ENCODE results near the gene CFTR. TPM values are rescaled to one million over a fixed set of nuclear protein-coding genes. Genes with fewer than 3 reads are reported as not detected.

Gene CFTR
- total RNA-seq, 1 experiment from 2014 or later: 0.31 TPM

DNA sequence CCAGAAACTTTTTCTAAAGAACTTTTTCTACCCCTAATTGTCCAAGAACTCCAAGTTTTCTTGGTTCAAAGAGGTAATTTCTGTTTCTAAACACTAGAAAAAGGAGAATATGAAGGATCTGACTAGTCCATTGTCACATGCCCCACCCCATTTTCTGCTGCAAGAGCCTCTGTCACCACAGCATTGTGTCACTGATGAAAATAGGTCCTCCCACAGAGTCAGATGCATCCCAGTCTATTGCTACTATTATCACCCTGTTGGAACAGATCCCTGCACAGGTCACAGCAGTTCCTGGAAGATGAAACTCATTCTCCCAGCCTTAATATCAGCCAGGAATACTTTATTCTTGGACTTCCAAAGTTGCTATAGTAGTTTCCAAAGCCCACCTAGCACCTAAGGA lies 7.5 kb upstream of the CFTR start:
- ATAC-seq (no peak), DNase-seq (ENCODE audit: low read depth, low spot score) (no peak)
- TF ChIP-seq POLR2AphosphoS5 (IDR thresholded peaks at IDR 0.05; ENCODE audit: low read depth, low read length) (no peak), SIN3A (IDR thresholded peaks at IDR 0.05; ENCODE audit: borderline replicate concordance, insufficient read depth, low read depth, low read length) (no peak), TCF7L2 (IDR thresholded peaks at IDR 0.05; ENCODE audit: low read depth, low read length) (no peak)
- TF ChIP-seq, protein P1, sequence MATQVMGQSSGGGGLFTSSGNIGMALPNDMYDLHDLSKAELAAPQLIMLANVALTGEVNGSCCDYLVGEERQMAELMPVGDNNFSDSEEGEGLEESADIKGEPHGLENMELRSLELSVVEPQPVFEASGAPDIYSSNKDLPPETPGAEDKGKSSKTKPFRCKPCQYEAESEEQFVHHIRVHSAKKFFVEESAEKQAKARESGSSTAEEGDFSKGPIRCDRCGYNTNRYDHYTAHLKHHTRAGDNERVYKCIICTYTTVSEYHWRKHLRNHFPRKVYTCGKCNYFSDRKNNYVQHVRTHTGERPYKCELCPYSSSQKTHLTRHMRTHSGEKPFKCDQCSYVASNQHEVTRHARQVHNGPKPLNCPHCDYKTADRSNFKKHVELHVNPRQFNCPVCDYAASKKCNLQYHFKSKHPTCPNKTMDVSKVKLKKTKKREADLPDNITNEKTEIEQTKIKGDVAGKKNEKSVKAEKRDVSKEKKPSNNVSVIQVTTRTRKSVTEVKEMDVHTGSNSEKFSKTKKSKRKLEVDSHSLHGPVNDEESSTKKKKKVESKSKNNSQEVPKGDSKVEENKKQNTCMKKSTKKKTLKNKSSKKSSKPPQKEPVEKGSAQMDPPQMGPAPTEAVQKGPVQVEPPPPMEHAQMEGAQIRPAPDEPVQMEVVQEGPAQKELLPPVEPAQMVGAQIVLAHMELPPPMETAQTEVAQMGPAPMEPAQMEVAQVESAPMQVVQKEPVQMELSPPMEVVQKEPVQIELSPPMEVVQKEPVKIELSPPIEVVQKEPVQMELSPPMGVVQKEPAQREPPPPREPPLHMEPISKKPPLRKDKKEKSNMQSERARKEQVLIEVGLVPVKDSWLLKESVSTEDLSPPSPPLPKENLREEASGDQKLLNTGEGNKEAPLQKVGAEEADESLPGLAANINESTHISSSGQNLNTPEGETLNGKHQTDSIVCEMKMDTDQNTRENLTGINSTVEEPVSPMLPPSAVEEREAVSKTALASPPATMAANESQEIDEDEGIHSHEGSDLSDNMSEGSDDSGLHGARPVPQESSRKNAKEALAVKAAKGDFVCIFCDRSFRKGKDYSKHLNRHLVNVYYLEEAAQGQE (IDR thresholded peaks at IDR 0.05; ENCODE audit: insufficient read depth in 1 of 2, low read depth in 2 of 2, low read length in 1 of 2): no peak
- TF ChIP-seq, protein P2, sequence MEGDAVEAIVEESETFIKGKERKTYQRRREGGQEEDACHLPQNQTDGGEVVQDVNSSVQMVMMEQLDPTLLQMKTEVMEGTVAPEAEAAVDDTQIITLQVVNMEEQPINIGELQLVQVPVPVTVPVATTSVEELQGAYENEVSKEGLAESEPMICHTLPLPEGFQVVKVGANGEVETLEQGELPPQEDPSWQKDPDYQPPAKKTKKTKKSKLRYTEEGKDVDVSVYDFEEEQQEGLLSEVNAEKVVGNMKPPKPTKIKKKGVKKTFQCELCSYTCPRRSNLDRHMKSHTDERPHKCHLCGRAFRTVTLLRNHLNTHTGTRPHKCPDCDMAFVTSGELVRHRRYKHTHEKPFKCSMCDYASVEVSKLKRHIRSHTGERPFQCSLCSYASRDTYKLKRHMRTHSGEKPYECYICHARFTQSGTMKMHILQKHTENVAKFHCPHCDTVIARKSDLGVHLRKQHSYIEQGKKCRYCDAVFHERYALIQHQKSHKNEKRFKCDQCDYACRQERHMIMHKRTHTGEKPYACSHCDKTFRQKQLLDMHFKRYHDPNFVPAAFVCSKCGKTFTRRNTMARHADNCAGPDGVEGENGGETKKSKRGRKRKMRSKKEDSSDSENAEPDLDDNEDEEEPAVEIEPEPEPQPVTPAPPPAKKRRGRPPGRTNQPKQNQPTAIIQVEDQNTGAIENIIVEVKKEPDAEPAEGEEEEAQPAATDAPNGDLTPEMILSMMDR (IDR thresholded peaks at IDR 0.05): no peak
- Histone ChIP-seq H3K36me3 (ENCODE audit: control insufficient read depth, insufficient read depth, low read length) (no peaks in the 10 kb centered on the region), H3K9me3 (ENCODE audit: control insufficient read depth, insufficient read depth, low read depth, low read length) (no peaks in the 10 kb centered on the region), H3K27me3 (ENCODE audit: control insufficient read depth, insufficient read depth, low read length) (peaks cover 6% of the 10 kb centered on the region), H3K4me3 (ENCODE audit: low read depth in 2 of 2, low read length in 2 of 2) (no peak overlapping the region), H3K4me1 (ENCODE audit: control insufficient read depth, insufficient read depth, low read length) (no peaks in the 10 kb centered on the region), H3K27ac (ENCODE audit: low read length) (no peak overlapping the region)
- no TSS peak for BruUV-seq (replicated peaks)
- intact Hi-C loops (cut with micrococcal nuclease; ENCODE audit: unreplicated experiment) (no loop called here), in situ Hi-C loops (cut with HindIII; ENCODE audit: low pct_unique_long_range_greater_than_20kb, low sequenced_read_pairs) (no loop called here)
- CTCF ChIA-PET: no interaction called here
- POLR2A ChIA-PET: no interaction called here

GRCh38 chr7:117476557-117477215 lies 3.1 kb upstream of the CFTR start:
- no TSS peak for BruUV-seq (replicated peaks)
- Histone ChIP-seq H3K4me3 (ENCODE audit: low read depth in 2 of 2, low read length in 2 of 2) (no peak overlapping the region), H3K4me1 (ENCODE audit: control insufficient read depth, insufficient read depth, low read length) (peaks cover 6% of the 10 kb centered on the region; the same call in 1 of the 2 replicates), H3K27ac (ENCODE audit: low read length) (no peak overlapping the region), H3K27me3 (ENCODE audit: control insufficient read depth, insufficient read depth, low read length) (peaks cover 45% of the 10 kb centered on the region), H3K9me3 (ENCODE audit: control insufficient read depth, insufficient read depth, low read depth, low read length) (no peaks in the 10 kb centered on the region), H3K36me3 (ENCODE audit: control insufficient read depth, insufficient read depth, low read length) (no peaks in the 10 kb centered on the region; the same call in 1 of the 2 replicates)
- no peak for DNase-seq (ENCODE audit: low read depth, low spot score)
- in situ Hi-C loops (cut with HindIII; ENCODE audit: low pct_unique_long_range_greater_than_20kb, low sequenced_read_pairs) (no loop called here), intact Hi-C loops (cut with micrococcal nuclease; ENCODE audit: unreplicated experiment) (no loop called here)
- ATAC-seq: no peak
- CTCF ChIA-PET: no interaction called here
- POLR2A ChIA-PET: no interaction called here
- no peak for TF ChIP-seq SIN3A (IDR thresholded peaks at IDR 0.05; ENCODE audit: borderline replicate concordance, insufficient read depth, low read depth, low read length)

DNA sequence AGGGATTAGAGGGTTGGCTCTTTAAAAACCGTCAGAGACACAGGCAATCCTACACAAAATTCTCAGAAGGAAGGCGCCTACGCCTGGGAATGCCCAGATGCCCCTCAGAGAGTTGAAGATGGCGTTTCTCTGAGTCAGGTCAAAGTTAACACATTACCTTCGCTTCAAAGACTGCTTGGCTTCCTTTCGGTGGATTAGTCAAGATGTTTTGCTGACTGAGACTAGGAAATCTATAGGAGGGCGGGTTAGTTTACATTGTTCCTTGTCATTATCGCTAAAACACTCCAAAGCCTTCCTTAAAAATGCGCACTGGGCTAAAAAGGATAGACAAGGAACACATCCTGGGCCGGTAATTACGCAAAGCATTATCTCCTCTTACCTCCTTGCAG lies 995 bp upstream of the CFTR start:
- CTCF ChIA-PET: no interaction called here
- peak overlapping the region; percentile 15 to 44 for H3K4me3 ChIP-seq (ENCODE audit: low read depth in 2 of 2, low read length in 2 of 2)
- no peak overlapping the region for H3K27ac ChIP-seq (ENCODE audit: low read length)
- intact Hi-C loops (cut with micrococcal nuclease; ENCODE audit: unreplicated experiment) (no loop called here), in situ Hi-C loops (cut with HindIII; ENCODE audit: low pct_unique_long_range_greater_than_20kb, low sequenced_read_pairs) (no loop called here)
- peaks cover 50% of the 10 kb centered on the region for H3K27me3 ChIP-seq (ENCODE audit: control insufficient read depth, insufficient read depth, low read length)
- H3K9me3 ChIP-seq (ENCODE audit: control insufficient read depth, insufficient read depth, low read depth, low read length): no peaks in the 10 kb centered on the region
- no peaks in the 10 kb centered on the region; the same call in 1 of the 2 replicates for H3K36me3 ChIP-seq (ENCODE audit: control insufficient read depth, insufficient read depth, low read length)
- peaks cover 6% of the 10 kb centered on the region; the same call in 1 of the 2 replicates for H3K4me1 ChIP-seq (ENCODE audit: control insufficient read depth, insufficient read depth, low read length)
- no TSS peak for BruUV-seq (replicated peaks)
- TF ChIP-seq SIN3A (IDR thresholded peaks at IDR 0.05; ENCODE audit: borderline replicate concordance, insufficient read depth, low read depth, low read length): no peak
- TF ChIP-seq, protein P1 (IDR thresholded peaks at IDR 0.05; ENCODE audit: insufficient read depth in 1 of 2, low read depth in 2 of 2, low read length in 1 of 2): no peak
- no peak for TF ChIP-seq TCF7L2 (IDR thresholded peaks at IDR 0.05; ENCODE audit: low read depth, low read length)
- no peak for TF ChIP-seq POLR2AphosphoS5 (IDR thresholded peaks at IDR 0.05; ENCODE audit: low read depth, low read length)
- TF ChIP-seq, protein P2 (IDR thresholded peaks at IDR 0.05): no peak
- ATAC-seq (no peak), DNase-seq (ENCODE audit: low read depth, low spot score) (no peak)
- POLR2A ChIA-PET: no interaction called here
